Smooth muscle cell (in vitro differentiated cells): ENCODE results near the gene TBC1D4. TPM values are rescaled to one million over a fixed set of nuclear protein-coding genes. Genes with fewer than 3 reads are reported as not detected.
"Not testable (repeated sequence)": the region's sequence is repeated elsewhere in the genome, so short reads cannot be mapped to it uniquely, and the experiment has no call there.

Source experiments
- DNase-seq: peaks from one replicate; lab custom pipeline; 2025; ENCODE audit not compliant: unreplicated experiment; lab: John Stamatoyannopoulos, UW
- H2AFZ ChIP-seq: fragments of 200-600 bp; sonication (generic); 2 replicates; pipeline ENCODE4 v1.6.0; 2016; ENCODE audit warnings: antibody characterized with exemption, low read depth, mild to moderate bottlenecking
- H3F3A ChIP-seq: fragments of 200-600 bp; sonication (generic); 2 replicates; pipeline ENCODE4 v1.6.0; 2017; ENCODE audit warnings: antibody characterized with exemption, low read depth
- H3K27ac ChIP-seq: fragments of 200-600 bp; sonication (generic); 2 replicates; pipeline ENCODE4 v1.5.1; 2016; ENCODE audit warnings: low read depth, mild to moderate bottlenecking
- H3K27me3 ChIP-seq: fragments of 200-600 bp; sonication (generic); 2 replicates; pipeline ENCODE4 v1.6.1; 2016; ENCODE audit warnings: low read depth, mild to moderate bottlenecking
- H3K36me3 ChIP-seq: fragments of 200-600 bp; sonication (generic); 2 replicates; pipeline ENCODE4 v1.5.1; 2016; ENCODE audit warnings: low read depth
- H3K4me1 ChIP-seq: fragments of 200-600 bp; sonication (generic); 2 replicates; pipeline ENCODE4 v1.5.1; 2016; ENCODE audit warnings: low read depth
- H3K4me2 ChIP-seq: fragments of 200-600 bp; sonication (generic); 2 replicates; pipeline ENCODE4 v1.6.0; 2016; ENCODE audit warnings: mild to moderate bottlenecking
- H3K4me3 ChIP-seq: fragments of 200-600 bp; sonication (generic); 2 replicates; pipeline ENCODE4 v1.5.1; 2016; ENCODE audit warnings: mild to moderate bottlenecking
- H3K79me2 ChIP-seq: fragments of 200-600 bp; sonication (generic); 2 replicates; pipeline ENCODE4 v1.6.0; 2016; ENCODE audit warnings: low read depth, mild to moderate bottlenecking
- H3K9ac ChIP-seq: fragments of 200-600 bp; sonication (generic); 2 replicates; pipeline ENCODE4 v1.6.0; 2016; ENCODE audit warnings: low read depth
- H3K9me3 ChIP-seq: fragments of 200-600 bp; sonication (generic); replicated peaks from 2 replicates; pipeline ENCODE4 v1.5.1; 2016; ENCODE audit warnings: low read depth
- H4K20me1 ChIP-seq: fragments of 200-600 bp; sonication (generic); 2 replicates; pipeline ENCODE4 v1.6.0; 2016; ENCODE audit warnings: low read depth
- WGBS: methylation state at CpG from one replicate; pipeline ENCODE4 v1.1.7; 2016; ENCODE audit warnings: low lambda C conversion rate; 5-methylcytosine and 5-hydroxymethylcytosine counted together
- polyA plus RNA-seq: library from polyadenylated mRNA; unstranded; fragments of >200 nt; fragmentation: Nextera tagmentation; extraction: Ambion mirVana; gene quantifications from 2 replicates; pipeline ENCODE4 v1.2.1, GENCODE V29; 2016
- total RNA-seq: library from RNA; depleted of rRNA; stranded (reverse); fragments of >200 nt; gene quantifications from 2 replicates; pipeline ENCODE4 v1.2.3, GENCODE V29; 2014
- TF ChIP-seq, protein P1 (sequence below): fragments of 200-600 bp; sonication (generic); IDR thresholded peaks from 2 replicates; pipeline ENCODE4 v1.5.1; 2017; ENCODE audit warnings: borderline replicate concordance, mild to moderate bottlenecking, antibody characterized with exemption; ENCODE audit not compliant: insufficient read depth, poor library complexity, severe bottlenecking

The TBC1D4 gene
- total and polyA plus RNA-seq, 2 experiments from 2014 or later: 7.7 to 21.9 TPM

DNA sequence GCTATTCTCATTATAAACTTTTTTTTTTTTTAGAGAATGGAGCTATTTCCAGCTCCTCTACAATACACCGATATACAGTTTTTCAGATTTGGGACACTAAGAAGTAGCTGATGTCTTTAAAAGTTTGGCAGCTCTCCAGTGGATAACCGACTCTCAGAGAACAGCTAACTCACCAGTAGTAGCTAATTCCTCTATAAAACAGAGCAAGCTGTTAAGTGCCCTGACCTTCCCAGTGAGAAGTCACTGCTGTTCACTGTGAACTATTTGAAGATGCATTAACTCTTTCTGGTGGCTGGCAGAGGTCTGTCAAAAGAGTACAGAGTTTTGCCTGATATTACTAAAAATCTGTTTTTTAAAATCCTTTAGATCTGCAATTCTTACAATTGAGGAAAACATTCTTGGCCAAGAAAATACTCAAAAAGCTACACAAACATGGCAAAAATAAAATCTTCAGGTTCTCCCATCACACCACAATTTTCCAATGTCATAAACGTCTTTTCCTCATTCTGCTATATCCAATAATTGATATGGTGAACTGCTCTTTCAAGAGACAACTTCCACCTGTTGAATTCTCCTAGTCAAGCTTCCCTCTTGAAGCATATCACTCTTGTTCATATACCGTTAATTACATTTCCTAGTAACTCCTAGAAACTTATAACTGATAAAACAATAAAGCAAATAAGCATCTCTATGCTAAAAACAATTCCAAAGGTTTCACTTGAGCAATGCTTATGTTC, 44.2 kb downstream of the TBC1D4 start:
- Histone ChIP-seq H3K79me2 (no peaks in the 10 kb centered on the region), H3F3A (no peaks in the 10 kb centered on the region), H2AFZ (no peak overlapping the region), H3K9ac (no peak overlapping the region), H3K4me3 (no peak overlapping the region), H3K4me1 (peaks cover 10% of the 10 kb centered on the region), H3K27me3 (no peaks in the 10 kb centered on the region), H3K9me3 (no peaks in the 10 kb centered on the region), H3K27ac (no peak overlapping the region), H3K4me2 (peak overlapping the region; percentile 61), H4K20me1 (peaks cover 21% of the 10 kb centered on the region), H3K36me3 (no peaks in the 10 kb centered on the region)
- DNase-seq: no peak
- WGBS: 45% methylated on average over 4 of the region's 4 CpGs
- TF ChIP-seq, protein P1, sequence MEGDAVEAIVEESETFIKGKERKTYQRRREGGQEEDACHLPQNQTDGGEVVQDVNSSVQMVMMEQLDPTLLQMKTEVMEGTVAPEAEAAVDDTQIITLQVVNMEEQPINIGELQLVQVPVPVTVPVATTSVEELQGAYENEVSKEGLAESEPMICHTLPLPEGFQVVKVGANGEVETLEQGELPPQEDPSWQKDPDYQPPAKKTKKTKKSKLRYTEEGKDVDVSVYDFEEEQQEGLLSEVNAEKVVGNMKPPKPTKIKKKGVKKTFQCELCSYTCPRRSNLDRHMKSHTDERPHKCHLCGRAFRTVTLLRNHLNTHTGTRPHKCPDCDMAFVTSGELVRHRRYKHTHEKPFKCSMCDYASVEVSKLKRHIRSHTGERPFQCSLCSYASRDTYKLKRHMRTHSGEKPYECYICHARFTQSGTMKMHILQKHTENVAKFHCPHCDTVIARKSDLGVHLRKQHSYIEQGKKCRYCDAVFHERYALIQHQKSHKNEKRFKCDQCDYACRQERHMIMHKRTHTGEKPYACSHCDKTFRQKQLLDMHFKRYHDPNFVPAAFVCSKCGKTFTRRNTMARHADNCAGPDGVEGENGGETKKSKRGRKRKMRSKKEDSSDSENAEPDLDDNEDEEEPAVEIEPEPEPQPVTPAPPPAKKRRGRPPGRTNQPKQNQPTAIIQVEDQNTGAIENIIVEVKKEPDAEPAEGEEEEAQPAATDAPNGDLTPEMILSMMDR: no peak

DNA sequence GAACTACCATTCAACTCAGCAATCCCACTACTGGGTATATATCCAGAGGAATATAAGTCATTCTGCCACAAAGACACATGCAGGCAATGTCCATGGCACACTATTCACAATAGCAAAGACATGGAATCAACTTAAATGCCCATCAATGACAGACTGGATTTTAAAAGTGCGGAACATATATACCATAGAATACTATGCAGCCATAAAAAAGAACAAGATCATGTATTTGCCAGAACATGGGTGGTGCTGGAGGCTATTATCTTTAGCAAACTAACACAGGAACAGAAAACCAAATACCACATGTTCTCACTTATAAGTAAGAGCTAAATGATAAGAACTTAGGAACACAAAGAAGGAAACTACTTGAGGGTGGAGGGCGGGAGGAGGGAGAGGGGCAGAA, 47.8 kb downstream of the TBC1D4 start:
- not testable (repeated sequence) for H2AFZ ChIP-seq, H3F3A ChIP-seq, H3K27ac ChIP-seq, H3K9me3 ChIP-seq, H3K36me3 ChIP-seq, H3K4me2 ChIP-seq, DNase-seq, H3K27me3 ChIP-seq, H3K79me2 ChIP-seq, H3K4me1 ChIP-seq, H3K4me3 ChIP-seq, H3K9ac ChIP-seq
- H4K20me1 ChIP-seq: peaks cover 28% of the 10 kb centered on the region
- 95% methylated on average over 2 of the region's 2 CpGs for WGBS

DNA sequence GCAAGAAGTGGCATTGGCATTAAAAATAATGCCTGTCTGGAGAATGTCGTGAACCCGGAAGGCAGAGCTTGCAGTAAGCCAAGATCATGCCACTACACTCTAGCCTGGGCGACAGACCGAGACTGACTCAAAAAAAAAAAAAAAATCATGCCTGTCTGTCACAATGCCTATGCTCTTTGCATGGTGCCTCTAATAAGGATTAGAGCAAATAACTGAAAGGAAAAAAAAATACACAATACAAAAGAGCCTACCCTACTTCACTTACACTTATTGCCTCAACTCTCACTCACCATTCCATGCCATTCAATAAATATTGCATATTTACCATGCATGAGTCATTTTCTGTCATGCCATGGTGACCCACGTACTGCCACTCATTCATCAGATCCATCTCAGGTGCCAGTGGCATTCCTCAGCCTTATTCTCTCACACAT, 49.1 kb downstream of the TBC1D4 start:
- Histone ChIP-seq H3K9me3 (no peaks in the 10 kb centered on the region), H3K4me1 (peaks cover 8% of the 10 kb centered on the region), H3K27ac (no peak overlapping the region), H2AFZ (no peak overlapping the region), H3F3A (no peaks in the 10 kb centered on the region), H3K4me3 (no peak overlapping the region), H4K20me1 (peaks cover 22% of the 10 kb centered on the region), H3K4me2 (no peak overlapping the region), H3K79me2 (peaks cover 5% of the 10 kb centered on the region), H3K9ac (no peak overlapping the region), H3K36me3 (no peaks in the 10 kb centered on the region), H3K27me3 (no peaks in the 10 kb centered on the region)
- WGBS: 78% methylated on average over 5 of the region's 5 CpGs
- no peak for DNase-seq
- TF ChIP-seq, protein P1: no peak

DNA sequence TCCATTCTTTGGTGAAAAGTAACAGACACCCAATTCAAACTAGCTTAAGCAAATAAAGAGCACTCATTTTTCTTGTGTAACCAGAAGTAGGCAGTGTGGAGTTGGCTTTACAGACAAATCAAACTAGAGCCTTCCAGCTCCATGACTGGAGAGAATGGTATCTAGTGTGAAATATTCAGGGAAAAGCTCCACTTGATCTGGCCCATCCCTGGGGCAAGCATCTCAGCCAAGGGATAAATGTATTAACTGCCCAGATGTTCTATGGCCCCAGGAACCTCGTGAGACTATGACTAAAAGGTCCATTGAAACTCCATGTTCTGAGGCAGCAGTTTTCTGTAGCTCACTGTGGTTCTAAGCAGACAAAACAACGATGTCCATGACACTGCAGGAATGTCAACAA, 49.9 kb downstream of the TBC1D4 start:
- TF ChIP-seq, protein P1: no peak
- 44% methylated on average over 2 of the region's 2 CpGs for WGBS

More for the DNA sequence above, 49.9 kb downstream of the TBC1D4 start:
- Histone ChIP-seq H3K4me2 (no peak overlapping the region), H3K36me3 (no peaks in the 10 kb centered on the region), H4K20me1 (peaks cover 14% of the 10 kb centered on the region), H3F3A (no peaks in the 10 kb centered on the region), H3K79me2 (peaks cover 8% of the 10 kb centered on the region), H2AFZ (no peak overlapping the region), H3K4me3 (no peak overlapping the region), H3K4me1 (no peaks in the 10 kb centered on the region), H3K27ac (no peak overlapping the region), H3K27me3 (no peaks in the 10 kb centered on the region), H3K9ac (no peak overlapping the region), H3K9me3 (no peaks in the 10 kb centered on the region)
- DNase-seq: no peak
